Measurements from ENCODE around the gene GJB1. TPM values are rescaled to one million over a fixed set of nuclear protein-coding genes. Genes with fewer than 3 reads are reported as not detected.

Gene GJB1
- total and polyA plus RNA-seq, 9 of the 15 experiments (the other 6 are each of a cell fraction or from before 2014, with no cell fraction given) = 0.11 TPM; not detected in 8

GRCh38 chrX:71254092-71254963 lies 31.3 kb downstream of the GJB1 start, which contains the start of gene ZMYM3:
Gene ZMYM3, minus strand, starts transcription at chrX:71254140. Its CDS starts 885 bp downstream, at chrX:71253255.
- in situ Hi-C loops (cut with MboI) = no loop called here
- CTCF ChIA-PET (ENCODE audit: low intra/inter-chr PET ratio) = no interaction called here
- peak within 1 kb of the TSS; percentile 91 for H3K4me2 ChIP-seq (ENCODE audit: insufficient read depth, low read length)
- H2AFZ ChIP-seq (ENCODE audit: low read depth, low read length) = peak within 1 kb of the TSS; percentile 92
- peaks cover 17% of the 10 kb centered on the region; the same call in 1 of the 3 replicates for H3K36me3 ChIP-seq (ENCODE audit: control insufficient read depth, insufficient read depth, low read length)
- DNase-seq (ENCODE audit: extremely low read depth in 1 of 4, low spot score in 3 of 4) (peak; percentile 89 to 92 (median 92)), FAIRE-seq (peak; percentile 61), ATAC-seq (peak; percentile 94)
- H4K20me1 ChIP-seq (replicated peaks; ENCODE audit: control insufficient read depth, insufficient read depth, low read length) = no peaks in the 10 kb centered on the region
- no peaks in the 10 kb centered on the region for H3K9me1 ChIP-seq (ENCODE audit: control insufficient read depth, insufficient read depth, low read length)
- H3K27me3 ChIP-seq (ENCODE audit: control insufficient read depth in 2 of 2, insufficient read depth in 2 of 2, low read length in 2 of 2) = no peaks in the 10 kb centered on the region
- H3K4me3 ChIP-seq = peak within 1 kb of the TSS; percentile 95
- H3K9me3 ChIP-seq (replicated peaks; ENCODE audit: control insufficient read depth, insufficient read depth, low read depth, low read length) = no peaks in the 10 kb centered on the region
- intact Hi-C loops (cut with micrococcal nuclease) = loop anchor here (1.0 kb wide), 1 partner anchor 29 kb away; the partner anchor contains the start of gene NONO
- peaks cover 23% of the 10 kb centered on the region for H3K79me2 ChIP-seq (ENCODE audit: control insufficient read depth, insufficient read depth, low read length)
- H3K4me1 ChIP-seq (replicated peaks in 1 of 2; ENCODE audit: control insufficient read depth in 2 of 2, insufficient read depth in 2 of 2, low read length in 2 of 2) = peaks cover 24 to 29% of the 10 kb centered on the region in 2 experiments; a peak in 4 of 5 replicates
- H3K27ac ChIP-seq (ENCODE audit: extremely low read depth, low read depth, low read length) = peak within 1 kb of the TSS; percentile 87
- peak within 1 kb of the TSS; percentile 80 to 97 for H3K9ac ChIP-seq (ENCODE audit: insufficient read depth in 1 of 2, low read depth in 2 of 2, low read length in 2 of 2)
- WGBS (ENCODE audit: insufficient coverage, low coverage, missing lambda C conversion rate) = 0% methylated on average over 6 of the region's 54 CpGs
- POLR2A ChIA-PET = interaction anchor here (0.6 to 1.1 kb wide), 4 partner anchors 11 to 100 kb away, joined by 3 to 6 read pairs (median 4); partner anchors contain the start of gene NONO
- no TSS peak for BruUV-seq (replicated peaks)
- no peak for TF ChIP-seq ZNF408 (CRISPR knock-in tag; IDR thresholded peaks at IDR 0.05; ENCODE audit: low read depth)
- TF ChIP-seq HIVEP1 (CRISPR knock-in tag; IDR thresholded peaks at IDR 0.05) = no peak
- no peak for TF ChIP-seq ZNF253 (CRISPR knock-in tag; conservative IDR thresholded peaks at IDR 0.05)
- peak; percentile 80 for TF ChIP-seq CXXC5 (CRISPR knock-in tag; IDR thresholded peaks at IDR 0.05)
- TF ChIP-seq AFF1 (IDR thresholded peaks at IDR 0.05; ENCODE audit: low read depth in 1 of 2, partially characterized antibody in 2 of 2) = peak in 1 of 2 experiments; percentile 21
- TF ChIP-seq NEUROD1 (IDR thresholded peaks at IDR 0.05; ENCODE audit: borderline replicate concordance, low read depth, low read length, partially characterized antibody) = peak; percentile 97
- TF ChIP-seq U2AF1 (optimal IDR thresholded peaks at IDR 0.05; ENCODE audit: low read depth, low read length) = no peak
- TF ChIP-seq SRF (CRISPR knock-in tag; IDR thresholded peaks at IDR 0.05) = peak in 1 of 2 experiments; percentile 27; a peak in 1 of 4 replicates
- TF ChIP-seq PHF8 (IDR thresholded peaks at IDR 0.05; ENCODE audit: borderline replicate concordance, low read length) = peak; percentile 23; the same call in 1 of the 2 replicates
- peak; percentile 13 for TF ChIP-seq POLR2B (IDR thresholded peaks at IDR 0.05; ENCODE audit: low read depth, partially characterized antibody)
- peak; percentile 69; the same call in 1 of the 2 replicates for TF ChIP-seq ZBTB7A (IDR thresholded peaks at IDR 0.05; ENCODE audit: borderline replicate concordance, control insufficient read depth, low read depth, low read length)
- TF ChIP-seq KDM2B (CRISPR knock-in tag; IDR thresholded peaks at IDR 0.05) = no peak
- peak; percentile 40 for TF ChIP-seq TBP (optimal IDR thresholded peaks at IDR 0.05; ENCODE audit: low read depth, low read length)
- peak; percentile 41 for TF ChIP-seq NFYB (IDR thresholded peaks at IDR 0.05; ENCODE audit: extremely low read depth, insufficient read length)
- TF ChIP-seq FOXO4 (CRISPR knock-in tag; IDR thresholded peaks at IDR 0.05) = no peak

Data from K562 (cell line).